Stomach smooth muscle (tissue), 2 donors: Measurements from ENCODE around the gene RABGAP1L.

Experiments used
- H3K27ac ChIP-seq: one replicate; pipeline ENCODE4 v1.7.0; 2013; ENCODE audit warnings: mild to moderate bottlenecking, low read length, inconsistent platforms
- H3K27me3 ChIP-seq, 2 donors: one replicate each; pipeline ENCODE4 v1.7.0; 2013; ENCODE audit warnings: low read length in 2 of 2; ENCODE audit not compliant: insufficient read depth in 2 of 2, control insufficient read depth in 1 of 2
- H3K36me3 ChIP-seq, 2 donors: one replicate each; pipeline ENCODE4 v1.7.0; 2013; ENCODE audit warnings: low read length in 2 of 2; ENCODE audit not compliant: control insufficient read depth in 2 of 2, insufficient read depth in 2 of 2
- H3K4me1 ChIP-seq: one replicate; pipeline ENCODE4 v1.7.0; 2013; ENCODE audit warnings: low read length; ENCODE audit not compliant: control insufficient read depth, insufficient read depth
- H3K4me3 ChIP-seq, 2 donors: one replicate each; pipeline ENCODE4 v1.7.0; 2013; ENCODE audit warnings: low read length in 2 of 2
- H3K9ac ChIP-seq, 2 donors: one replicate each; pipeline ENCODE4 v1.7.0; 2013; ENCODE audit warnings: low read length in 2 of 2, mild to moderate bottlenecking in 1 of 2
- H3K9me3 ChIP-seq, 2 donors: one replicate each; pipeline ENCODE4 v1.7.0; 2013; ENCODE audit warnings: low read length in 2 of 2; ENCODE audit not compliant: control insufficient read depth in 2 of 2
- donor health status: healthy.
- donor health status: Pancreatic carcinoma.

Gene RABGAP1L

GRCh38 chr1:174775621-174776020 lies 616.3 kb downstream of the RABGAP1L start:
- Histone ChIP-seq H3K27ac (no peak overlapping the region), H3K9ac (no peak overlapping the region), H3K27me3 (no peaks in the 10 kb centered on the region), H3K4me3 (no peak overlapping the region), H3K9me3 (no peaks in the 10 kb centered on the region), H3K36me3 (no peaks in the 10 kb centered on the region), H3K4me1 (no peaks in the 10 kb centered on the region)

- H3K4me3 ChIP-seq = no peak overlapping the region
- no peak overlapping the region for H3K27ac ChIP-seq
- H3K4me1 ChIP-seq = no peaks in the 10 kb centered on the region
- H3K27me3 ChIP-seq = no peaks in the 10 kb centered on the region
- H3K9ac ChIP-seq = no peak overlapping the region
- no peaks in the 10 kb centered on the region for H3K9me3 ChIP-seq
- no peaks in the 10 kb centered on the region for H3K36me3 ChIP-seq
Observed at GRCh38 chr1:174777262-174777661, 617.9 kb downstream of the RABGAP1L start.

- H3K4me1 ChIP-seq = no peaks in the 10 kb centered on the region
- no peaks in the 10 kb centered on the region for H3K36me3 ChIP-seq
- no peak overlapping the region for H3K4me3 ChIP-seq
- H3K9ac ChIP-seq = no peak overlapping the region
- no peaks in the 10 kb centered on the region for H3K27me3 ChIP-seq
- no peaks in the 10 kb centered on the region for H3K9me3 ChIP-seq
- H3K27ac ChIP-seq = no peak overlapping the region
Observed at GRCh38 chr1:174785510-174785909, 626.2 kb downstream of the RABGAP1L start.

GRCh38 chr1:174786358-174786757 lies 627.0 kb downstream of the RABGAP1L start:
- no peaks in the 10 kb centered on the region for H3K9me3 ChIP-seq
- H3K4me3 ChIP-seq = no peak overlapping the region
- no peaks in the 10 kb centered on the region for H3K36me3 ChIP-seq
- no peak overlapping the region for H3K9ac ChIP-seq
- H3K27ac ChIP-seq = no peak overlapping the region
- H3K4me1 ChIP-seq = no peaks in the 10 kb centered on the region
- no peaks in the 10 kb centered on the region for H3K27me3 ChIP-seq

- H3K4me1 ChIP-seq = no peaks in the 10 kb centered on the region
- H3K4me3 ChIP-seq = no peak overlapping the region
- no peaks in the 10 kb centered on the region for H3K9me3 ChIP-seq
- no peak overlapping the region for H3K27ac ChIP-seq
- no peaks in the 10 kb centered on the region for H3K27me3 ChIP-seq
- no peaks in the 10 kb centered on the region for H3K36me3 ChIP-seq
- no peak overlapping the region for H3K9ac ChIP-seq
Observed at GRCh38 chr1:174786760-174787159, 627.4 kb downstream of the RABGAP1L start.

- Histone ChIP-seq H3K9ac (no peak overlapping the region), H3K27me3 (no peaks in the 10 kb centered on the region), H3K4me1 (no peaks in the 10 kb centered on the region), H3K27ac (no peak overlapping the region), H3K9me3 (no peaks in the 10 kb centered on the region), H3K4me3 (no peak overlapping the region), H3K36me3 (no peaks in the 10 kb centered on the region)
Observed at GRCh38 chr1:174788981-174789380, 629.7 kb downstream of the RABGAP1L start.

- H3K36me3 ChIP-seq = no peaks in the 10 kb centered on the region
- no peaks in the 10 kb centered on the region for H3K9me3 ChIP-seq
- H3K27ac ChIP-seq = no peak overlapping the region
- H3K9ac ChIP-seq = no peak overlapping the region
- no peak overlapping the region for H3K4me3 ChIP-seq
- no peaks in the 10 kb centered on the region for H3K4me1 ChIP-seq
- no peaks in the 10 kb centered on the region for H3K27me3 ChIP-seq
Observed at GRCh38 chr1:174789399-174789798, 630.1 kb downstream of the RABGAP1L start.

- H3K4me3 ChIP-seq = no peak overlapping the region
- H3K27ac ChIP-seq = no peak overlapping the region
- H3K27me3 ChIP-seq = no peaks in the 10 kb centered on the region
Observed at GRCh38 chr1:174791863-174792262, 632.5 kb downstream of the RABGAP1L start.

GRCh38 chr1:174794861-174795260 lies 635.5 kb downstream of the RABGAP1L start:
- Histone ChIP-seq H3K27ac (no peak overlapping the region), H3K4me1 (no peaks in the 10 kb centered on the region), H3K4me3 (no peak overlapping the region), H3K9me3 (no peaks in the 10 kb centered on the region), H3K9ac (no peak overlapping the region), H3K36me3 (no peaks in the 10 kb centered on the region), H3K27me3 (no peaks in the 10 kb centered on the region)

More at GRCh38 chr1:174791863-174792262, 632.5 kb downstream of the RABGAP1L start:
- Histone ChIP-seq H3K9ac (no peak overlapping the region), H3K4me1 (no peaks in the 10 kb centered on the region), H3K9me3 (no peaks in the 10 kb centered on the region), H3K36me3 (no peaks in the 10 kb centered on the region)

- Histone ChIP-seq H3K27ac (no peak overlapping the region), H3K9ac (no peak overlapping the region), H3K4me1 (no peaks in the 10 kb centered on the region), H3K4me3 (no peak overlapping the region), H3K27me3 (no peaks in the 10 kb centered on the region), H3K9me3 (no peaks in the 10 kb centered on the region), H3K36me3 (no peaks in the 10 kb centered on the region)
Observed at GRCh38 chr1:174795806-174796205, 636.5 kb downstream of the RABGAP1L start.

GRCh38 chr1:174797398-174797797 lies 638.1 kb downstream of the RABGAP1L start:
- no peaks in the 10 kb centered on the region for H3K27me3 ChIP-seq
- no peak overlapping the region for H3K9ac ChIP-seq
- H3K36me3 ChIP-seq = no peaks in the 10 kb centered on the region

More at GRCh38 chr1:174797398-174797797, 638.1 kb downstream of the RABGAP1L start:
- Histone ChIP-seq H3K4me3 (no peak overlapping the region), H3K27ac (no peak overlapping the region), H3K9me3 (no peaks in the 10 kb centered on the region), H3K4me1 (no peaks in the 10 kb centered on the region)
